Gastroesophageal sphincter (tissue), 3 donors: Measurements from ENCODE around the gene TNFRSF8.

ENCODE experiments used
- POLR2AphosphoS5 ChIP-seq: sonication (generic); formaldehyde crosslinking; IDR thresholded peaks from one replicate; pipeline ENCODE4 v1.6.1; 2017; ENCODE audit warnings: antibody characterized with exemption
- TF ChIP-seq, protein P1 (sequence below), 4 experiments: fragments of 200-600 bp in 2 of 4; fragments of 450-650 bp in 2 of 4; sonication (generic) in 1 of 4; IDR thresholded peaks; one replicate each; pipeline ENCODE4 v1.5.1; 2017 to 2019; ENCODE audit warnings: antibody characterized with exemption in 4 of 4, mild to moderate bottlenecking in 2 of 4, moderate library complexity in 2 of 4

DNA sequence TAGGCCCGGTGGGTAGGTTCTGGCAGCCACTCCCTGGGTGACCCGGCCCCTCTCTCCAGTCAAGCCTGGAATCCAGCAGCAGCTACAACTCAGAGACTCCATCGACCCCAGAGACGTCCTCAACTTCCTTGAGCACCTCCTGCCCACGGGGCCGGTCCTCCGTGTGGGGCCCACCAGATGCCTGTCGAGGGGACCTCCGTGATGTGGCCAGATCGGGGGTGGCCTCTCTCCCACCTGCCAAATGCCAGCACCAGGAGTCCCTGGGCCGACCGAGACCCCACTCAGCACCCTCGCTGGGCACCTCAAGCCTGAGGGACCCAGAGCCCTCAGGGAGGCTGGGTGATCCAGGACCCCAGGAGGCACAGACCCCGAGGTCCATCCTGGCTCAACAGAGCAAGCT, 41.1 kb upstream of the TNFRSF8 start:
- TF ChIP-seq, protein P1, sequence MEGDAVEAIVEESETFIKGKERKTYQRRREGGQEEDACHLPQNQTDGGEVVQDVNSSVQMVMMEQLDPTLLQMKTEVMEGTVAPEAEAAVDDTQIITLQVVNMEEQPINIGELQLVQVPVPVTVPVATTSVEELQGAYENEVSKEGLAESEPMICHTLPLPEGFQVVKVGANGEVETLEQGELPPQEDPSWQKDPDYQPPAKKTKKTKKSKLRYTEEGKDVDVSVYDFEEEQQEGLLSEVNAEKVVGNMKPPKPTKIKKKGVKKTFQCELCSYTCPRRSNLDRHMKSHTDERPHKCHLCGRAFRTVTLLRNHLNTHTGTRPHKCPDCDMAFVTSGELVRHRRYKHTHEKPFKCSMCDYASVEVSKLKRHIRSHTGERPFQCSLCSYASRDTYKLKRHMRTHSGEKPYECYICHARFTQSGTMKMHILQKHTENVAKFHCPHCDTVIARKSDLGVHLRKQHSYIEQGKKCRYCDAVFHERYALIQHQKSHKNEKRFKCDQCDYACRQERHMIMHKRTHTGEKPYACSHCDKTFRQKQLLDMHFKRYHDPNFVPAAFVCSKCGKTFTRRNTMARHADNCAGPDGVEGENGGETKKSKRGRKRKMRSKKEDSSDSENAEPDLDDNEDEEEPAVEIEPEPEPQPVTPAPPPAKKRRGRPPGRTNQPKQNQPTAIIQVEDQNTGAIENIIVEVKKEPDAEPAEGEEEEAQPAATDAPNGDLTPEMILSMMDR (IDR thresholded peaks at IDR 0.05), result no peak
- no peak for TF ChIP-seq POLR2AphosphoS5
